Ishikawa (cell line): Measurements from ENCODE around the gene CCDC192.

Experiments
- CEBPB ChIP-seq: IDR thresholded peaks from 2 replicates; pipeline ENCODE4 v1.6.1; 2012
- EP300 ChIP-seq: IDR thresholded peaks from 2 replicates; pipeline ENCODE4 v1.6.1; 2012; ENCODE audit warnings: borderline replicate concordance
- RAD21 ChIP-seq: IDR thresholded peaks from 2 replicates; pipeline ENCODE4 v1.6.1; 2012; ENCODE audit warnings: low read depth
- REST ChIP-seq: IDR thresholded peaks from 2 replicates; pipeline ENCODE4 v1.6.1; 2012; ENCODE audit warnings: low read depth, mild to moderate bottlenecking
- TAF1 ChIP-seq: IDR thresholded peaks from 2 replicates; pipeline ENCODE4 v1.6.1; 2012; ENCODE audit warnings: low read depth, mild to moderate bottlenecking
- TF ChIP-seq, protein P1 (sequence below): IDR thresholded peaks from 2 replicates; pipeline ENCODE4 v1.6.1; 2012

- TF ChIP-seq, protein P1, sequence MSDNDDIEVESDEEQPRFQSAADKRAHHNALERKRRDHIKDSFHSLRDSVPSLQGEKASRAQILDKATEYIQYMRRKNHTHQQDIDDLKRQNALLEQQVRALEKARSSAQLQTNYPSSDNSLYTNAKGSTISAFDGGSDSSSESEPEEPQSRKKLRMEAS = no peak
- TF ChIP-seq CEBPB (no peak), REST (no peak), TAF1 (no peak), EP300 (no peak), RAD21 (no peak)
Measured at GRCh38 chr5:127898551-127899213, 195.5 kb downstream of the CCDC192 start.
